CD4-positive, alpha-beta T cell treated with Interleukin-4 for 1 hour (primary cell): Measurements from ENCODE around the gene PTPRB.

ENCODE experiments used
- DNase-seq, 2 donors: peaks; one replicate each; pipeline ENCODE4 v3.0.0-alpha.2; 2020 to 2022

The PTPRB gene

GRCh38 chr12:70590549-70591226 is 46.5 kb downstream of the PTPRB start:
- no peak for DNase-seq

- peak; percentile 30 to 52 for DNase-seq
Measured at GRCh38 chr12:70590051-70590450, 47.2 kb downstream of the PTPRB start.

- DNase-seq: no peak
Measured at GRCh38 chr12:70584332-70584731, 52.9 kb downstream of the PTPRB start.

GRCh38 chr12:70583251-70583650 is 54.0 kb downstream of the PTPRB start:
- no peak for DNase-seq

DNA sequence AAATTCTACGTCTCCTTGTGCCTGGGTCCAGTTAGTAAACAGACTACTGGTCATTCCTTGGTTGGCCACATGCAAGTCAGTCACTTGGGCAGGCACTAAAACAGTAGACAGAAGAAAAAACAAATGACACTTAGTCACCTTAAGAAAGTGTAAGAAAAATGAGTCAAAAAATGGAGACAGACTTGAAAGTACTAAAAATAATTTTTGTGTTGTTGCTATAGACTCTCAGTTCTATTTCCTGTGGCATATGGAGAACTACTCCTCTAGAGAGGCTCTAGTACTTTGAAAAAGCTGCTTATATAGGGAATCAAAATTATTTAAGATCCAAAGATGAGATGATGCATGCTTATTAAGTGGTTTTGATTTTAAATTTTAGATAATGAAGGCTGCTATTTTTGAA is 56.0 kb downstream of the PTPRB start:
- no peak for DNase-seq

GRCh38 chr12:70577283-70577634 is 60.0 kb downstream of the PTPRB start:
- DNase-seq: no peak

DNA sequence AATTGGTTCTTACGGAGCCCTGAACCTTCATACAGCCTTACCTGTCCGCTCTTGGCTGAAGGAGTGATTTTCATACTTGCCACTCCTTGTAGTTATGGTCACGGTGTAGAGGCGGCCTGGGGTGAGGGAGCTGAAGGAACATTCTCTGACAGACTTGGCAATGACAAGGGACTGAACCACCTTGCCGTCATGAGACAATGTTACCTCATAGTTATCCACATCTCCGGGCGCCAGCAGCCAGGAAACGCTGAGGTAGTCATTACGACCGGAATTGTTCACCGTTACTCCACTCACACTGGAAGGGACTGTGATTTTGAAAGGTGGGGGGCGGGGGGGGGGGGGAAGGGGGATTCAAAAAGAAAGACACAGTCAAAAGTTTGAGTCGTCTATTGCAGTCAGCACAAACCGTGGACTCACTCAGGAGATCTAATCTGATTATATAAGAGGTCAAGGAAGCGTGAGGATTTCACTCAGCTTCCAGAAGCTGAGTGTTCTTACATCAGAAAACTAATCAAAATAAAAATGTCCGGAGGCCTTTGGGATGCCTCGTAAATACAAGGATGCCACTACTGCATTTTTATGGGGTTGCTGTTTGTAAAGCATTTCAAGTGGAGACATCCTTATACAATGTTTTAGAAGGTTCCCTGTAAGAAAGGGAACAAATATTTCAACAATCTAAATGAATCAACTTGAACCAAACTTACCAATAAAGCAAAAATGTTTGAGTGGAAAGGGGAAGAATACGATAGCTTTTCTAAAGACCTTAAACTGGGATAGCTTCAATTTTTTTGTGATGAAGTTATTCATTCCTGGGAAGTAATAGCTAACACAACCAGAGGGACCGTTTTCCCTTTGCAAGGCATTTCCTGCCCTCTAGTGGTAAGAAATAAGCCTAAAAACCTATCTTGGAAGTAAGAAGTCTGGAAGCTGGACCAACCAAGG is 60.6 kb downstream of the PTPRB start:
- DNase-seq: peak in 1 of 2 donors; percentile 56

DNA sequence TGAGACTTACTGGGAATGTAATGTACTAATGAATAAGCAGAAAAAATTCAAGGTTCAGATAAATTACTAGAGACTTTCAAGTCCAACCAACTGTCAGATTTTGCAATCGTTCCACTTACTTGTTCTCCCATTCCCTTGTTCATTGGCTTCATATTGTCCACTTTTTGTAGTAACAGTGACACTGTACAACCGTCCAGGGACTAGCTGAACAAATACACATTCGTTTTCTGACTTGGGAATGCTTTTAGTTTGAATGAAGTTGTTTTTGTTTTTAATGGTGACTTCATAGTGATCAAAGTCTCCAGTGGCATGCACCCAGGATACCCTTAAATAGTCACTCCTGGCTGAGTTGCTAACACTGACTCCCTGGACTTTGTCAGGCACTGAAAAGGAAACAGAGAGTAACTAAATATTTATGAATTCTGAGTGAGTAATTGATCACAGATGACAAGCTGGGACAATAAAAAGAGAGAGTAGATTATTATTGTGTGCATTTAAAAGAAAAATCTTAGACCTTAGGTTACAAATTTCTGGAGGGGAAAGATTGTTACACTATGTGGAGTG is 65.4 kb downstream of the PTPRB start:
- DNase-seq: no peak

- no peak for DNase-seq
Measured at GRCh38 chr12:70571029-70571428, 66.2 kb downstream of the PTPRB start.

- no peak for DNase-seq
Measured at GRCh38 chr12:70561550-70561949, 75.7 kb downstream of the PTPRB start.

GRCh38 chr12:70560671-70561070 is 76.6 kb downstream of the PTPRB start:
- DNase-seq: no peak

DNA sequence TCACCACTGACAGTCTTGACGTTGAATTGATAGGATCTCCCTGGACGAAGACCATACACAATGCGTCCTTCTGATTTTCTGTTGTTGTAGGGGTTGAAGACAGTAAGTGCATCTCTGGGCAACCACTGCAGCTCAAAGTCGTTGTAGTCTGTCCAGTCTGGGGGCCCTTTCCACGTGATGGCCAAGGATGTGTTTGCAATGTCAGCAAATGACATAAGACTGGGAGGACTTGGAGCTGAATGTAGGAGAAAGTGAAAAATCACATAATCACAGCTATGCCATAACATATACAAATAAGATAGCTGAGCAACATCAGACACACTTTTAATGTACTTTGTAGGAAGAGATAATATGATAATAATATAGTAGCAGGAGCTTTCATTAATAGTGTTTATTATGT is 77.8 kb downstream of the PTPRB start:
- DNase-seq: no peak

DNA sequence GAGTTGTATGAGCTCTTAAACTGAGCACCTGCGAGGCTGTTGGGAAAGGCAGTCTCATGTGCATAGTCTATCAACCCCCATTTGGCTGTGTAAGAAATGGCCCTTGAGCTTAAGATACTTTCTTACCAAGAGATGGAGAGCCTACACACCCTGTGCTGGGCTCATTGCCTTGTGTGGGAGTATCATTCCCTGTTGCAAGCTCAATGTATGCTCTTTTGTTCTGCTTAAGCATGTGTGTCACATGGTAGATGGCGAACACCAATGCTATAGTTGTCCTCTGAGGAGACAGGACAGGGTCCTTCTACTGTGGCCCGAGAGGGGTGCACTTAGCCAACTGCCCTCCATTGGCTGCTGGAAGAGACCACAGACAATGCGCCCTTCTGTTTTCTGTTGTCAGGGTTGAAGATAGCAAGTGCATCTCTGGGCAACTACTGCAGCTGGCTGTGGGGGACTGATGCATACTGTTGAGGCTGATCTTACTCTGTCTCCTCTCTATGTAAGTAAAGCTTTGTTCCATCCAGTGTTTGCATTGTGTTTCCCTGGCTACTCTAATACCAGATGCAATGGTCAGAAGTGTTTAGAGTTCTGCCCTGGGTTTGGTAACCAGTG is 79.5 kb downstream of the PTPRB start:
- no peak for DNase-seq

DNA sequence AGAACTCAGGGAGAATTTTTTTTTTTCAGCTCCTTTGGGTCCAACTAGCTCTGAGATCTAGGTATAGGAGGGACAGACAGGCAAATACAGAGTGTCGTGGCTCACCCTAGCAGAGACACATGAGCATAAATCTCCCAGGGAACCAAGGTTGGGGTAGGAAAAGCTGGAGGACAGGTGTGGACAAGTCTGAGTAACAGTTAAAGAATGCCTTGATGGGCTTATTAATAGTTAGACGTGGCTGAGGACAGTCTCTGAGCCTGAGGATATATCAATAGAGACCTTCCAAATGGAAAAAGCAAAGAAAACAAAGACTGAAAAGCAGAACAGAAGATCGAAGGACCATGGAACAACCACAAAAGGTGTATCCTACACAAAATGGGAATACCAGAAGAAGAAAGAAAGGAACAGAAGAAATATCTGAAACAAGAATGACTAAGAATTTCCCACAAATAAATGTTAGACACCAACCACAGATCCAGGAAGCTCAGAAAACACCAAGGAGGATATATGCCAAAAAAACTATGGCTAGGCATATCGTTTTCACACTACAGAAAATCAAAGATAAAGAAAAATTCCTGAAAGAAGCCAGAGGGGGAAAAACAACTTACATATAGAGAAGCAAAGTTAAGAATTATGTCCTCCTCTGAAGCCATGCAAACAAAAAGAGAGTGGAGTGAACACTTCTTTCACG is 80.9 kb downstream of the PTPRB start:
- DNase-seq: no peak

DNA sequence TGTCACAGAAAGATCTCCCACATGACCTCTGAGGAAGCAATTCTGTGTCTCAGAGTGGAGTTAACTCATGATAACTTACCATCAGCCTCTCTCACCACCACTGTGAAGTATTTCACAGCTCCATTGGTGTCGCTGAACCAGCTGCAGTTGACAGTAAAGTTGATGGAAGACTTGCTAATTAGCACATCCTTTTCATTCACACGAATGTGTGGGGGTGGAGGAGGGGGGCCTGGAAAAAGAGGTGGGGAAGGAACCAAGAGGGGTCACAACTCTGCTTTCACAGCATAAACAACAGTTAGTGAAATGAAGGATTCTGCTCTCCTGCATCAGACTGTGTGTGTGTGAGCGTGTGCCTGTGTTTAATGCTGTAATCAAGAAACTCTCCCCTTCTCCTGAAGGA is 82.1 kb downstream of the PTPRB start:
- DNase-seq: no peak

GRCh38 chr12:70553391-70553859 is 83.8 kb downstream of the PTPRB start:
- no peak for DNase-seq

GRCh38 chr12:70551731-70552130 is 85.5 kb downstream of the PTPRB start:
- DNase-seq: no peak

DNA sequence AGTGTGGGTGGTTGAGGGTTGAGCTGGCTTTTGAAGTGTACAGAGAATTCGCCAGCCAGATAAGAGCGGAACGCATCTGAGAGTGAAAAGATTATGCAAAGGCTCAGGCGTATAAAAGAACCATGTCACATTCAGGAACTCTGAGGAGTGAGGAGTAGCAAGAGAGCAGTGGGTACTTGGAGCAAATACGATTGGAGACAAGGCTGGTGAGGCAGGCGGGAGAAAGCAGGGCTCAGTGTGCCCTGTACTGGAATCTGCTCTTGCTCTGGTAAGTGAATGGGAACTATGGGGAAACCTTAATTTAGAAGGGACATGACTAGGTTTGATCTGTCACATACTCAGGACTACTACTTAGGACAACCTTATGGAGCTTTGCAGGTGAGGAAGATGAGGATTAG is 87.0 kb downstream of the PTPRB start:
- DNase-seq: no peak

DNA sequence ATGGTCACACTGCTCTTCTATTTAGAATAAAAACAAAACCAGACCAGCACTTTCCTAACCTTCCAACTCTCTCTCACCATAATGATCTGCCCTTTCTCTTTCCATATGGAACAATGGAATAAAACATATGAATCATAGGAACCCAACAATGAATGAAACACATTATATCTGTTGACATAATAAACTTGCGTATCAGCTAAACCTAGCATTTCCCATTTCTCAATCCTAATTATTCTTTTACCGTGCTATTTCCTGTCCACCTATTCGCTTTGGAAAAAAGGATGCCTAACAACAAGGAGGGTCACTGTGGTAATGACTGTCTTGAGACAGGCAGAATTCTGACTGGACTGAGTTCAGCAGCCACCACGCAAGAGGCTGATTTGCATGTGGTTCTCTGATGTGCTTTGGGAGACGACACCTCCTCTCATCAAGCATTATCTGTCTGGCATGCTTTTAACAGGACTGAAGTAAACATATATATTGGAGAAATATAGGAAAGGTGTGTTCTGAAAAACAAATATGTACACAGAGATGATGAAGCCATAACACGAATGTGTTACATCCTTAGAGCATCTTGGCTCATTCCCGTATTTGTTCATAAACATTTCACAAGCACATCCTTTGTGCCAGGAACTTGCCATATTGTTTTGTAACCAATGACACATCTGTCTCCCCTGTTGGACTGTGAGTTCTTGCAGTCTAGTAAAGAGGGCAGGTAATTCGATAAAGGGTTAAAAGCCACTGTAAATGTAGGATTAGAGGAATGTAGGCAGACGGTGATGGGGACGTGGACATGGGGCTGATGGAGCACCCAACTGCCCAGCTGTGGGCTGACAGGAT is 87.7 kb downstream of the PTPRB start:
- DNase-seq: no peak

DNA sequence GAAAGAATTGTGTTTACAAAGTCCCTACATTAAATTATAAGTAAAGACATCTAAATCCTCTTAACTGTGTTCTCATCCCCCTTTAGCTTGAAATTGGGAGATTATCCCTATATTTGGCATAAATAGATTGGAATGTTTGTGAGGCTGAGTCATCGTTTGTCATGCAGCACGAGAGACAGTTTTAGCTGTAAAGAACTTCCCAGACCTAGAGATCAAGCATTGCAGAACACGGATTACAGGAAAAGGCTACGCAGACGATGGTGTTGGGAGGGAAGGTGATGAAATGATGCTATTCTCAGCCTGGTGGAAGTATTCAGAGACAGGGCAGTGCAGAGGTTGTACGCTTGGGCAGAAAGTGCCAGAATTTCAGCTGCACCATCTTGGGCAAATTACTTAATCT is 93.8 kb downstream of the PTPRB start:
- no peak for DNase-seq

GRCh38 chr12:70540996-70541395 is 96.2 kb downstream of the PTPRB start:
- no peak for DNase-seq

DNA sequence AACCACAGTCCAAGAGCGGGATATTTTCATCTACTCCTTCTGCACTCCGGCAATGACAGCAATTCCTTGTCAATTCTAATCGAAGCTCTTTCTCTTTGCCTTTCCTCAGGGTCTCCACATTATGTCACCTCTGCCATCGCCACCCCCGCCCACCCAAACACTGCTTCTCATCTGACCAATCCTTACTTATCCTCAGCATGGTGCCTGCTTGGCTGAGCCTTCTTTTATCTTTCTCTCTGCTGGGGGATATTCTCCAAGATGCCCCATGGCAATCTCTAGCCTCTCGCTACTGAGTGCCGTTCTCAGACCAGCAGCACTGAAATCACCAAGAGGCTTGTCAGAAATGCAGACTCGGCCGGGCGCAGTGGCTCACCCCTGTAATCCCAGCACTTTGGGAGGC is 100.6 kb downstream of the PTPRB start:
- DNase-seq: no peak
